ENCODE measurements around the gene LY6G6F.

Gene LY6G6F

GRCh38 chr6:31723245-31723979 is 16.7 kb downstream of the LY6G6F start, which contains the start of gene MPIG6B:
TSS of gene MPIG6B (plus strand) at chr6:31723373. CDS start at chr6:31723384, 11 bp downstream.
- TF ChIP-seq EP300 (IDR thresholded peaks at IDR 0.05; ENCODE audit: borderline replicate concordance) = no peak
- TF ChIP-seq ZBTB7A (IDR thresholded peaks at IDR 0.05; ENCODE audit: low read depth) = no peak
- TF ChIP-seq USF1 (IDR thresholded peaks at IDR 0.05) = no peak
- TF ChIP-seq TAF1 (IDR thresholded peaks at IDR 0.05; ENCODE audit: low read depth) = no peak
- TF ChIP-seq CREB1 (IDR thresholded peaks at IDR 0.05; ENCODE audit: low read depth) = no peak
- TF ChIP-seq TCF12 (IDR thresholded peaks at IDR 0.05; ENCODE audit: low read depth) = no peak
- TF ChIP-seq RAD21 (IDR thresholded peaks at IDR 0.05; ENCODE audit: low read depth) = no peak
- TF ChIP-seq TEAD4 (IDR thresholded peaks at IDR 0.05) = no peak
- TF ChIP-seq EGR1 (IDR thresholded peaks at IDR 0.05) = no peak
- no peak for TF ChIP-seq YY1 (IDR thresholded peaks at IDR 0.05; ENCODE audit: low read depth)
- no peak for TF ChIP-seq NFIC (IDR thresholded peaks at IDR 0.05)

GRCh38 chr6:31723980-31724691 is 17.5 kb downstream of the LY6G6F start:
- TF ChIP-seq YY1 (IDR thresholded peaks at IDR 0.05; ENCODE audit: low read depth) (no peak), CREB1 (IDR thresholded peaks at IDR 0.05; ENCODE audit: low read depth) (no peak)

- TF ChIP-seq ZBTB7A (IDR thresholded peaks at IDR 0.05; ENCODE audit: low read depth) (no peak), YY1 (IDR thresholded peaks at IDR 0.05; ENCODE audit: low read depth) (no peak), RAD21 (IDR thresholded peaks at IDR 0.05; ENCODE audit: low read depth) (no peak), TAF1 (IDR thresholded peaks at IDR 0.05; ENCODE audit: low read depth) (no peak), MAX (IDR thresholded peaks at IDR 0.05) (no peak), NFIC (IDR thresholded peaks at IDR 0.05) (no peak), REST (IDR thresholded peaks at IDR 0.05; ENCODE audit: low read depth) (no peak), TCF12 (IDR thresholded peaks at IDR 0.05; ENCODE audit: low read depth) (no peak), EP300 (IDR thresholded peaks at IDR 0.05; ENCODE audit: borderline replicate concordance) (no peak), EGR1 (IDR thresholded peaks at IDR 0.05) (no peak), USF1 (IDR thresholded peaks at IDR 0.05) (no peak)
These were observed 19.1 kb downstream of the LY6G6F start for GRCh38 chr6:31725502-31726350.

- TF ChIP-seq USF1 (IDR thresholded peaks at IDR 0.05) (no peak), TAF1 (IDR thresholded peaks at IDR 0.05; ENCODE audit: low read depth) (no peak), REST (IDR thresholded peaks at IDR 0.05; ENCODE audit: low read depth) (no peak), RAD21 (IDR thresholded peaks at IDR 0.05; ENCODE audit: low read depth) (no peak), NFIC (IDR thresholded peaks at IDR 0.05) (no peak), CEBPB (IDR thresholded peaks at IDR 0.05) (no peak), EGR1 (IDR thresholded peaks at IDR 0.05) (no peak), ZBTB7A (IDR thresholded peaks at IDR 0.05; ENCODE audit: low read depth) (no peak), YY1 (IDR thresholded peaks at IDR 0.05; ENCODE audit: low read depth) (no peak), CREB1 (IDR thresholded peaks at IDR 0.05; ENCODE audit: low read depth) (no peak), TCF12 (IDR thresholded peaks at IDR 0.05; ENCODE audit: low read depth) (no peak), EP300 (IDR thresholded peaks at IDR 0.05; ENCODE audit: borderline replicate concordance) (no peak), TEAD4 (IDR thresholded peaks at IDR 0.05) (no peak), FOXM1 (IDR thresholded peaks at IDR 0.05; ENCODE audit: borderline replicate concordance, low read depth) (no peak), MAX (IDR thresholded peaks at IDR 0.05) (no peak)
These were observed 20.5 kb downstream of the LY6G6F start for GRCh38 chr6:31727034-31727716.

Data from Ishikawa (cell line).